ENCODE measurements around the gene GALNS.

GRCh38 chr16:88764080-88764479 lies 92.7 kb downstream of the GALNS start:
- TF ChIP-seq CTCF (conservative IDR thresholded peaks at IDR 0.05; ENCODE audit: low read length) (no peak), EZH2phosphoT487 (IDR thresholded peaks at IDR 0.05; ENCODE audit: borderline replicate concordance) (no peak)

Data from Loucy (cell line).